T-cell (primary cell): Measurements from ENCODE around the gene FBXL14. TPM values are rescaled to one million over a fixed set of nuclear protein-coding genes. Genes with fewer than 3 reads are reported as not detected.
A peak's percentile ranks its signal among the peaks of the same experiment; 100 is the strongest.

Source experiments
- ATAC-seq, 4 experiments: fragments of 200-7000 bp in 3 of 4; fragments of 150-1000 bp in 1 of 4; cut with Tn5 transposase; replicated peaks in 1 of 4; 1 replicate in 3 of 4; 2 replicates in 1 of 4; pipeline ENCODE4 v1.10.0; 2021; ENCODE audit warnings: moderate library complexity in 3 of 4, mild to moderate bottlenecking in 2 of 4, moderate number of reproducible peaks in 1 of 4
- CTCF ChIA-PET, 2 donors: fragments of 300-600 bp; sonication (Branson Sonifier 250); formaldehyde crosslinking; loops; one replicate each; lab custom pipeline; 2022; ENCODE audit warnings: antibody characterized with exemption in 2 of 2; lab: Charles Lee
- POLR2A ChIA-PET, 2 donors: fragments of 300-600 bp; sonication (Branson Sonifier 250); formaldehyde crosslinking; loops; one replicate each; lab custom pipeline; 2022; ENCODE audit warnings: antibody characterized with exemption in 2 of 2; lab: Charles Lee
- DNase-seq, 35 experiments: peaks; one replicate each; pipeline versions ENCODE4 v3.0.0 to v3.0.0-alpha.2; 2013 to 2023
- H3K27ac ChIP-seq: one replicate; pipeline ENCODE4 v1.5.1; 2013; ENCODE audit warnings: low read length
- H3K27me3 ChIP-seq, 2 experiments: replicated peaks in 1 of 2; 1 replicate in 1 of 2; 2 replicates in 1 of 2; pipeline versions ENCODE4 v1.6.1 to v1.7.0; 2013; ENCODE audit warnings: low read length in 1 of 2, mixed read lengths in 1 of 2; ENCODE audit not compliant: control insufficient read depth in 2 of 2, insufficient read depth in 2 of 2; ENCODE audit errors: extremely low read depth in 1 of 2
- H3K36me3 ChIP-seq, 2 donors: 1 replicate in 1 of 2; 2 replicates in 1 of 2; pipeline versions ENCODE4 v1.6.1 to v1.7.0; 2013; ENCODE audit warnings: low read length in 1 of 2; ENCODE audit not compliant: control insufficient read depth in 2 of 2, insufficient read depth in 1 of 2; ENCODE audit errors: extremely low read depth in 1 of 2
- H3K4me1 ChIP-seq, 2 experiments: 1 replicate in 1 of 2; 2 replicates in 1 of 2; pipeline versions ENCODE4 v1.6.1 to v1.7.0; 2013; ENCODE audit warnings: low read length in 2 of 2, mixed read lengths in 1 of 2; ENCODE audit not compliant: insufficient read depth in 2 of 2, control insufficient read depth in 1 of 2; ENCODE audit errors: extremely low read depth in 1 of 2
- H3K4me3 ChIP-seq, 2 donors: 1 replicate in 1 of 2; 2 replicates in 1 of 2; pipeline versions ENCODE4 v1.5.1 to v1.7.0; 2013; ENCODE audit warnings: mild to moderate bottlenecking in 2 of 2, low read length in 1 of 2, moderate library complexity in 1 of 2; ENCODE audit not compliant: control insufficient read depth in 1 of 2; ENCODE audit errors: extremely low read depth in 1 of 2
- H3K9me3 ChIP-seq: 2 replicates; pipeline ENCODE4 v1.7.0; 2013
- H3K27ac Mint-ChIP-seq, 2 donors: one replicate each; pipeline ENCODE4 v1.8.0; 2020 to 2021; ENCODE audit warnings: mild to moderate bottlenecking in 2 of 2, mixed read lengths in 2 of 2
- H3K27me3 Mint-ChIP-seq, 2 donors: one replicate each; pipeline ENCODE4 v1.8.0; 2021 to 2022; ENCODE audit warnings: mixed read lengths in 2 of 2
- H3K36me3 Mint-ChIP-seq: one replicate; pipeline ENCODE4 v1.8.0; 2021; ENCODE audit warnings: mixed read lengths
- H3K4me1 Mint-ChIP-seq, 3 donors: one replicate each; pipeline ENCODE4 v1.8.0; 2020 to 2022; ENCODE audit warnings: mixed read lengths in 3 of 3, mild to moderate bottlenecking in 1 of 3
- H3K4me3 Mint-ChIP-seq, 3 donors: one replicate each; pipeline ENCODE4 v1.8.0; 2020 to 2022; ENCODE audit warnings: mild to moderate bottlenecking in 3 of 3, mixed read lengths in 3 of 3, moderate library complexity in 3 of 3
- H3K9me3 Mint-ChIP-seq, 3 donors: one replicate each; pipeline ENCODE4 v1.8.0; 2020 to 2022; ENCODE audit warnings: mixed read lengths in 3 of 3
- WGBS: methylation state at CpG from one replicate; pipeline ENCODE4 v1.1.5; 2013; ENCODE audit warnings: missing lambda C conversion rate; ENCODE audit not compliant: insufficient coverage; 5-methylcytosine and 5-hydroxymethylcytosine counted together
- total RNA-seq, 35 experiments: library from RNA in 6 of 35; stranded (reverse) in 6 of 35; fragments of 120-200 nt in 1 of 35; gene quantifications; one replicate each; pipeline versions ENCODE4 v1.2.1 to v1.2.4 and lab custom pipeline; 2013 to 2026

Gene FBXL14, protein sequence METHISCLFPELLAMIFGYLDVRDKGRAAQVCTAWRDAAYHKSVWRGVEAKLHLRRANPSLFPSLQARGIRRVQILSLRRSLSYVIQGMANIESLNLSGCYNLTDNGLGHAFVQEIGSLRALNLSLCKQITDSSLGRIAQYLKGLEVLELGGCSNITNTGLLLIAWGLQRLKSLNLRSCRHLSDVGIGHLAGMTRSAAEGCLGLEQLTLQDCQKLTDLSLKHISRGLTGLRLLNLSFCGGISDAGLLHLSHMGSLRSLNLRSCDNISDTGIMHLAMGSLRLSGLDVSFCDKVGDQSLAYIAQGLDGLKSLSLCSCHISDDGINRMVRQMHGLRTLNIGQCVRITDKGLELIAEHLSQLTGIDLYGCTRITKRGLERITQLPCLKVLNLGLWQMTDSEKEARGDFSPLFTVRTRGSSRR
- total RNA-seq (10 to 100 TPM; 27.3 to 48.7 (median 42.5) TPM), total RNA-seq (lab: John Stamatoyannopoulos, UW) (11.7 to 55.4 (median 39.8) reads per million in 29 experiments)
- total RNA-seq (2013) = 23.6 TPM

DNA sequence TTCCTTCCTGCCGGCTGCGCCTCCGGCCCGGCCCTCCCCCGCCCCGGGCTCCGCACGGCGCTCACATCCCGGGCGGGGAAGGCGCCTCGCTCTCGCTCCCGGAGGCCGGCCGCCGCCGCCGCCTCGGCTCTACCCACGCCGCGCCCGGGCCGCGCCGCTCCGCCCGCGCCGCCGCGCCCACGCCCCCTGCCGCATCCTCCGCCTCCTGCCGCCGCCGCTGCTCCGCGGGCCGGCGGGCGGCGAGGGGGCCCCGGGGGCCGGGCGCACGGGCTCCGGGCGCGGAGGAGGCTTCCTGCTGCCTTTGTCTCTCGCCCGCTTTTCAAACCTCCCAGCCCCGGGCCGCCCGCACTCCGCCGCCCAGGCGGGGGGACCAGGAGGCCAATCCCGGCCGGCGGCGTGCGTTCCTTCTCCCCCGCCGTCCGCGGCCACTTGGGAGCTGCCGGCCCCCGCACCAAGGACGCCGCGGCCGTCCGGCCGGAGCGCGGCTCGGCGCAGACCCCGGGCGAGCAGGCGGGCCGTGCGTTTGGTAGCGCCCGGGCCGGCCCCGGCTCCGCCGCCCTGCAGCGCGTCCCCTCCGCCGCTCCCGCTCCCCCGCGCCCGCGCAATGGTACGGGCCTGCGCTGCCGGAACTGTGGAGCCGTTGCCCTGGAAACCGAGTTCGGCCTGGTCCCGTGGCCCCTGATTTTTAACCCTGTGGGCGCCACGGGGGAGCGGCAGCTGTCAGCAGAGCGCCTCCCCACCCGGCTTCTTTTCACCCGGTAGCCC, at the start of gene FBXL14:
FBXL14 (minus strand) TSS at position 321 of the 765 bp plus-strand sequence. CDS start 515 bp downstream, outside the sequence.
- ATAC-seq (peak; percentile 70 to 75 (median 72)), DNase-seq (peak; percentile 77 to 95 (median 87))
- H3K4me1 ChIP-seq = peaks cover 17 to 35% of the 10 kb centered on the region in 2 experiments
- WGBS = under 1% methylated on average over 115 of the region's 115 CpGs
- H3K27me3 ChIP-seq = no peaks in the 10 kb centered on the region
- Mint-ChIP-seq H3K4me3 (peak within 1 kb of the TSS; percentile 85 to 95 (median 92)), H3K27ac (peak within 1 kb of the TSS; percentile 92 to 93), H3K9me3 (no peaks in the 10 kb centered on the region), H3K27me3 (no peaks in the 10 kb centered on the region), H3K4me1 (peaks cover 42 to 54% (median 51%) of the 10 kb centered on the region in 3 donors), H3K36me3 (peaks cover 10% of the 10 kb centered on the region)
- H3K4me3 ChIP-seq = peak within 1 kb of the TSS; percentile 78 to 79
- ChIA-PET POLR2A (no interaction called here), CTCF (interaction anchor here (0.9 to 4.6 kb wide), 3 partner anchors 11 to 477 kb away, joined by 3 to 34 read pairs (median 18); no protein-coding TSS in a partner anchor)
- H3K36me3 ChIP-seq = no peaks in the 10 kb centered on the region
- peak within 1 kb of the TSS; percentile 88 for H3K27ac ChIP-seq
- no peaks in the 10 kb centered on the region for H3K9me3 ChIP-seq

DNA sequence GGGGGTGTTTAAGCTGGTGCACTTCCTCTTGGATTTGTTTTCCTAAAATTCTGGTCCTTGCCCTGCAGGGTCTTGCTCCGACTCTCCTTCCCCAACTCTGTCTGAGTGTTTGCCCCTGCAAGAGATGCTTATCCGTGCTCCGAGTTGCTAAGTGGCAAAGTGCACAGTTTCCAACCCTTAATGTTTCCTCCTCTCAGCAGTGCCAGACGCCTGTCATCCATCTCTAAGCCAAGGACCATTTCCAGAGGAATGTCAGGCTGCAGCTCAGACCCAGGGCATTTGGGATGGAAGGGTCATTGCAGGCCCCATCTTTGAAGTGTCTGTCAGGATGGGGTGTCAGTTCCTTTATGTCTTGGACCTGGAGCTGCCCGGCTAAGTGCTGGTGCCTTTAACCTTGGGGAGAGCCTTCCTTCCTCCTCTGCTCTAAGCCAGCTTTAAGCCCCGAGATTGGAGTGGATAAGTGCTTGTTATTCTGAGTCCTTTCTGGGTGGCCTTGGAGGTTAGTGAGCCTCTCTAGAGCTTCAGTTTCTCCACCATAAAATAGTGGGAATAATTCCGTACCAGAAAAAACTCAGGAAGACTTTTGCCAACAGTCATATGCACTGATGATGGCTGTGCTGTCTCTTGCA, 49.6 kb upstream of the FBXL14 start:
- Mint-ChIP-seq H3K4me3 (no peak overlapping the region), H3K9me3 (no peaks in the 10 kb centered on the region), H3K4me1 (peaks cover 0 to 12% (median 8%) of the 10 kb centered on the region in 3 donors), H3K36me3 (no peaks in the 10 kb centered on the region), H3K27ac (no peak overlapping the region), H3K27me3 (peaks cover 3 to 14% of the 10 kb centered on the region in 2 donors)
- no peak for ATAC-seq
- ChIA-PET POLR2A (interaction anchor here in 1 of 2 donors (0.5 to 0.6 kb wide), 2 partner anchors 273 to 323 kb away, joined by 3 read pairs; no protein-coding TSS in a partner anchor), CTCF (interaction anchor here in 1 of 2 donors (0.7 to 0.9 kb wide), 2 partner anchors 296 to 525 kb away, joined by 3 read pairs; no protein-coding TSS in a partner anchor)
- Histone ChIP-seq H3K36me3 (no peaks in the 10 kb centered on the region), H3K4me1 (peaks cover 0 to 4% of the 10 kb centered on the region in 2 experiments), H3K27ac (no peak overlapping the region), H3K27me3 (peaks cover 0 to 21% of the 10 kb centered on the region in 2 experiments), H3K9me3 (no peaks in the 10 kb centered on the region), H3K4me3 (no peak overlapping the region)
- DNase-seq = no peak
- 90% methylated on average over 3 of the region's 7 CpGs for WGBS

DNA sequence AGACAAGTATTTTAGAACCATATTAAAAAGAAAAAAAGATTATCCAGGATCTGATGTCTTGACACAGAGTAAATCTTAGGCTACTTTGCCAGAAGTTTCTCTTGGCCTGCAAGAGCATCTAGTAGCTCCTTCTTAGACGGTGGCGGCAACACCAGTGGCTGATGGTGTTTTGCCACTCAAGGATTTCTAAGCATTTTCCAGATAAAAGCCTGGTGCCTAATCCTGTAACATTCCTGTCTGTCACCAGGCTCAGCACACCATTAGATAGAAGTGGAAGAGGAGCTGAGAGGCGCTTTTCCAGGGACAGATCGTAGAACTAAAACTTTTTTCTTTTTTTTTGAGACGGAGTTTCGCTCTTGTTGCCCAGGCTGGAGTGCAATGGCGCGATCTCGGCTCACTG, 48.7 kb upstream of the FBXL14 start:
- ATAC-seq = no peak
- H3K9me3 Mint-ChIP-seq = no peaks in the 10 kb centered on the region
- Histone ChIP-seq H3K27ac (no peak overlapping the region), H3K27me3 (peaks cover 0 to 21% of the 10 kb centered on the region in 2 experiments), H3K9me3 (no peaks in the 10 kb centered on the region), H3K36me3 (no peaks in the 10 kb centered on the region), H3K4me1 (peaks cover 0 to 4% of the 10 kb centered on the region in 2 experiments), H3K4me3 (no peak overlapping the region)
- 95% methylated on average over 6 of the region's 9 CpGs for WGBS
- H3K36me3 Mint-ChIP-seq = no peaks in the 10 kb centered on the region
- no peak for DNase-seq
- no peak overlapping the region for H3K27ac Mint-ChIP-seq
- peaks cover 3 to 11% of the 10 kb centered on the region in 2 donors for H3K27me3 Mint-ChIP-seq
- H3K4me1 Mint-ChIP-seq = peaks cover 0 to 12% (median 8%) of the 10 kb centered on the region in 3 donors
- no peak overlapping the region for H3K4me3 Mint-ChIP-seq
- POLR2A ChIA-PET = interaction anchor here in 1 of 2 donors (0.6 kb wide), 1 partner anchor 303 kb away, joined by 3 read pairs; no protein-coding TSS in a partner anchor
- CTCF ChIA-PET = interaction anchor here (0.6 to 0.7 kb wide), 4 partner anchors 11 to 1052 kb away, joined by 3 to 6 read pairs (median 4); no protein-coding TSS in a partner anchor

DNA sequence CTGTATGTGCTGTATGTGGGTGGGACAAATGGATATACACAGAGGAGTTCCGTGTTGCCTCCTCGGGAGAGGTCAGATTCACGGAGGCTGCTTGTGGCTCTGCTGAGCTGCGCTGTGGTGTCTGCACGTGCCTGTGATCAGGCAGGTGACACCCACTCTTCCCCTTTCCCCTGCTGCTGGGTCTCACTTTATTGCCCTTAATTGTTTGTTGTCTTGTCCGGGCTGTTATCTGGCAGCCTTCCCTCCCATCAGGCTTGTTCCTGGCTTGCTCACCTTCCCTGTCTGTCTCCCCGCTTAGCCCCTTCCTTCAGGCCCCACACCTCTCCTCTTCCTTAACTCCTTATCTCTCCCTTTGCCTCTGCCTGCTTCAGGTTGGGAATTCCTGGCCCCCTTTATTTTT, 48.1 kb upstream of the FBXL14 start:
- no peaks in the 10 kb centered on the region for H3K9me3 ChIP-seq
- DNase-seq = no peak
- H3K27me3 ChIP-seq = peaks cover 0 to 22% of the 10 kb centered on the region in 2 experiments
- H3K27me3 Mint-ChIP-seq = peaks cover 2 to 11% of the 10 kb centered on the region in 2 donors
- ChIA-PET POLR2A (no interaction called here), CTCF (no interaction called here)
- ATAC-seq = no peak
- WGBS = 79% methylated on average over 7 of the region's 7 CpGs
- H3K36me3 Mint-ChIP-seq = no peaks in the 10 kb centered on the region
- H3K4me3 ChIP-seq = no peak overlapping the region
- no peak overlapping the region for H3K27ac ChIP-seq
- H3K4me1 ChIP-seq = peaks cover 0 to 4% of the 10 kb centered on the region in 2 experiments
- H3K4me3 Mint-ChIP-seq = no peak overlapping the region
- H3K36me3 ChIP-seq = no peaks in the 10 kb centered on the region
- no peak overlapping the region for H3K27ac Mint-ChIP-seq
- H3K9me3 Mint-ChIP-seq = no peaks in the 10 kb centered on the region
- peaks cover 0 to 12% (median 8%) of the 10 kb centered on the region in 3 donors for H3K4me1 Mint-ChIP-seq

DNA sequence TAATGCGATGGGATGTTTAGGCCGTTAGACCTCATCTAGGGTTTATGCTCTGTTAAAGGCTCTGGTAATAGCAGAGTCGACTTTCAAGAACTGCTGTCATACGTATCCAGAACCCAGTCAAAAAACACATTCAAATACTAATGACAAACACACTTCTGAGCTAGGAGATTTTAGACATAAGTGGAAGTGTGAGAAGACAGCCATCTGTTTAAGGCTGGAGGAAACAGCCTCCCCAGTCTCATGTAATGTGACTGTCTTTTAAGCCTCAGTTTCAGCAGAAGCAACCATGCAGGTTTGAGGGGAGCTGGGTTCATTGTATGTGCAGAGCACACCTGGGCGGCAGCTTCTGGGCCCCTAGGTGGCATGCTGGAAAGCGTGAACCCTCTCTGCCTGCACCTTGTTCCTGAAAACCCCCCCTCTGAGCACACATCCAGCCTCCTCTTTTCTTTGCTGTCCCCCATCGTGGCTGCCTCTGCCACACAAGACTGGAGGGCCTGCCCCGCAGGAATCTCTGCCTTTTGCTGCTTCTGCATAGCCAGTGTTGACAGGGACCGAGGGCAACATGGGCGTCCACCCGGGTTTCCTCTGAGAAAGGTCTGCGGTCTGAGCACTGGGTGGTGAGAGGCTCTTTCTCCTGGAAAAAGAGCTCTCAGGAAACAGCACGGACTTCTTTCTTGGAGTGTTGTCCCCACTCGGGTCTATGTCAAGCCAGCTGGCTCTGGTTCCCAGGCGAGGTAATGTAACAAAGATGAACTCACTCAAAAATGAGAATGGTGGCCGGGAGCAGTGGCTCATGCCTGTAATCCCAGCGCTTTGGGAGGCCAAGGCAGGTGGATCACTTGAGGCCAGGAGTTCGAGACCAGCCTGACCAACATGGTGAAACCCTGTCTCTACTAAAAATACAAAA, 46.2 kb upstream of the FBXL14 start:
- Mint-ChIP-seq H3K9me3 (no peaks in the 10 kb centered on the region), H3K27ac (no peak overlapping the region), H3K4me3 (no peak overlapping the region), H3K36me3 (no peaks in the 10 kb centered on the region), H3K27me3 (peaks cover 6 to 11% of the 10 kb centered on the region in 2 donors), H3K4me1 (peaks cover 0 to 9% (median 3%) of the 10 kb centered on the region in 3 donors)
- CTCF ChIA-PET = interaction anchor here in 1 of 2 donors (0.6 kb wide), 1 partner anchor 256 kb away, joined by 3 read pairs; no protein-coding TSS in a partner anchor
- POLR2A ChIA-PET = no interaction called here
- Histone ChIP-seq H3K36me3 (no peaks in the 10 kb centered on the region), H3K9me3 (no peaks in the 10 kb centered on the region), H3K27me3 (peaks cover 0 to 11% of the 10 kb centered on the region in 2 experiments), H3K27ac (no peak overlapping the region), H3K4me3 (no peak overlapping the region), H3K4me1 (peaks cover 0 to 2% of the 10 kb centered on the region in 2 experiments)
- ATAC-seq (no peak), DNase-seq (no peak)
- 93% methylated on average over 10 of the region's 18 CpGs for WGBS
